PC-3 (cell line): Measurements from ENCODE around the gene HSD17B11. TPM values are rescaled to one million over a fixed set of nuclear protein-coding genes. Genes with fewer than 3 reads are reported as not detected.

Source experiments
- ATAC-seq: fragments of 200-7000 bp; cut with Tn5 transposase; 2 replicates; pipeline ENCODE4 v1.9.1; 2020; ENCODE audit warnings: mild to moderate bottlenecking, moderate library complexity
- BruUV-seq: library from RNA; stranded (reverse); fragments of 400-500 nt; replicated peaks from 2 replicates; lab custom pipeline; 2021; lab: Mats Ljungman, UMichigan
- CTCF ChIA-PET: fragments of 300-600 bp; sonication (Branson Sonifier 250); formaldehyde crosslinking; loops from one replicate; lab custom pipeline; 2022; ENCODE audit warnings: antibody characterized with exemption; lab: Charles Lee
- POLR2A ChIA-PET: fragments of 300-600 bp; sonication (Branson Sonifier 250); formaldehyde crosslinking; loops from one replicate; lab custom pipeline; 2022; ENCODE audit warnings: antibody characterized with exemption; ENCODE audit not compliant: unreplicated experiment; lab: Charles Lee
- DNase-seq: peaks from one replicate; pipeline ENCODE4 v3.0.0-alpha.2; 2015
- H2AFZ ChIP-seq: fragments of 300-600 bp; sonication (generic); 2 replicates; pipeline ENCODE4 v1.6.0; 2016; ENCODE audit warnings: antibody characterized with exemption, low read length
- H3F3A ChIP-seq: fragments of 300-600 bp; sonication (generic); one replicate; pipeline ENCODE4 v1.6.0; 2017; ENCODE audit warnings: antibody characterized with exemption, low read length, control low read depth, mild to moderate bottlenecking; ENCODE audit not compliant: unreplicated experiment
- H3K27ac ChIP-seq: fragments of 300-600 bp; sonication (generic); 2 replicates; pipeline ENCODE4 v1.5.1; 2016; ENCODE audit warnings: mild to moderate bottlenecking, low read length
- H3K27me3 ChIP-seq: fragments of 300-600 bp; sonication (generic); 2 replicates; pipeline ENCODE4 v1.6.1; 2016; ENCODE audit warnings: low read length, mixed read lengths
- H3K36me3 ChIP-seq: fragments of 300-600 bp; sonication (generic); 2 replicates; pipeline ENCODE4 v1.6.1; 2016; ENCODE audit warnings: low read depth, mixed run types, low read length, mixed read lengths
- H3K4me1 ChIP-seq: fragments of 300-600 bp; sonication (generic); 2 replicates; pipeline ENCODE4 v1.5.1; 2016; ENCODE audit warnings: low read length; ENCODE audit not compliant: insufficient read depth
- H3K4me2 ChIP-seq: fragments of 300-600 bp; sonication (generic); 2 replicates; pipeline ENCODE4 v1.6.0; 2016; ENCODE audit warnings: low read length
- H3K4me3 ChIP-seq: fragments of 300-600 bp; sonication (generic); 2 replicates; pipeline ENCODE4 v1.5.1; 2016; ENCODE audit warnings: mild to moderate bottlenecking, low read length, mixed read lengths
- H3K79me2 ChIP-seq: fragments of 300-600 bp; sonication (generic); 2 replicates; pipeline ENCODE4 v1.6.1; 2017; ENCODE audit warnings: low read length, mixed read lengths
- H3K9ac ChIP-seq: fragments of 300-600 bp; sonication (generic); 2 replicates; pipeline ENCODE4 v1.6.0; 2016; ENCODE audit warnings: mild to moderate bottlenecking, low read length
- H3K9me2 ChIP-seq: fragments of 300-600 bp; sonication (generic); replicated peaks from 2 replicates; pipeline ENCODE4 v1.6.1; 2016; ENCODE audit warnings: mixed run types, low read length, mixed read lengths
- H3K9me3 ChIP-seq: fragments of 300-600 bp; sonication (generic); 2 replicates; pipeline ENCODE4 v1.6.1; 2016; ENCODE audit warnings: low read length, mixed read lengths
- H4K20me1 ChIP-seq: fragments of 300-600 bp; sonication (generic); 2 replicates; pipeline ENCODE4 v1.6.1; 2016; ENCODE audit warnings: low read length, mixed read lengths
- CTCF ChIP-seq: fragments of 300-600 bp; sonication (generic); conservative IDR thresholded peaks from 2 replicates; pipeline ENCODE4 v1.5.1; 2017; ENCODE audit warnings: antibody characterized with exemption, low read depth, mild to moderate bottlenecking, low read length
- EZH2 ChIP-seq: fragments of 300-600 bp; sonication (generic); IDR thresholded peaks from one replicate; pipeline ENCODE4 v1.6.1; 2017; ENCODE audit warnings: antibody characterized with exemption, mild to moderate bottlenecking, low read length; ENCODE audit not compliant: unreplicated experiment
- EZH2phosphoT487 ChIP-seq: fragments of 300-600 bp; sonication (generic); IDR thresholded peaks from 2 replicates; pipeline ENCODE4 v1.6.1; 2018; ENCODE audit warnings: mild to moderate bottlenecking, antibody characterized with exemption, low read length, borderline replicate concordance
- intact Hi-C: fragments of 100-400 bp; cut with micrococcal nuclease; formaldehyde crosslinking; loops from 2 replicates; pipeline ENCODE4 v1.9.0; 2023
- total RNA-seq: library from RNA; depleted of rRNA; stranded (reverse); fragments of >200 nt; gene quantifications from 2 replicates; pipeline ENCODE4 v1.2.3, GENCODE V29; 2014

The HSD17B11 gene
- total RNA-seq, 1 experiment from 2014 or later, result 4.7 TPM

- no peaks in the 10 kb centered on the region for H4K20me1 ChIP-seq
- H2AFZ ChIP-seq, result no peak overlapping the region
- no TSS peak for BruUV-seq
- H3K9me3 ChIP-seq, result no peaks in the 10 kb centered on the region
- intact Hi-C loops, result no loop called here
- no peak overlapping the region for H3K4me3 ChIP-seq
- no peaks in the 10 kb centered on the region for H3F3A ChIP-seq
- no peak overlapping the region for H3K4me2 ChIP-seq
- no peak overlapping the region for H3K27ac ChIP-seq
- H3K79me2 ChIP-seq, result no peaks in the 10 kb centered on the region
- H3K9me2 ChIP-seq, result no peaks in the 10 kb centered on the region
- H3K4me1 ChIP-seq, result no peaks in the 10 kb centered on the region
- no peaks in the 10 kb centered on the region for H3K36me3 ChIP-seq
- H3K9ac ChIP-seq, result no peak overlapping the region
- DNase-seq, result no peak
- CTCF ChIA-PET, result no interaction called here
- ATAC-seq, result no peak
- POLR2A ChIA-PET, result no interaction called here
- no peaks in the 10 kb centered on the region for H3K27me3 ChIP-seq
- TF ChIP-seq CTCF (no peak), EZH2 (no peak), EZH2phosphoT487 (no peak)
These were observed 79.3 kb downstream of the HSD17B11 start for GRCh38 chr4:87311684-87312083.

GRCh38 chr4:87310691-87311335, 80.2 kb downstream of the HSD17B11 start:
- H3K4me1 ChIP-seq, result peaks cover 6% of the 10 kb centered on the region
- no peaks in the 10 kb centered on the region for H3K79me2 ChIP-seq
- no peaks in the 10 kb centered on the region for H3K9me3 ChIP-seq
- TF ChIP-seq CTCF (no peak), EZH2phosphoT487 (no peak), EZH2 (no peak)
- no peaks in the 10 kb centered on the region for H3K36me3 ChIP-seq
- no peak overlapping the region for H3K27ac ChIP-seq
- no peaks in the 10 kb centered on the region for H3K27me3 ChIP-seq
- POLR2A ChIA-PET, result no interaction called here
- no peak overlapping the region for H3K9ac ChIP-seq
- H3F3A ChIP-seq, result no peaks in the 10 kb centered on the region
- ATAC-seq (no peak), DNase-seq (no peak)
- H3K9me2 ChIP-seq, result no peaks in the 10 kb centered on the region
- no peak overlapping the region for H3K4me2 ChIP-seq
- no peak overlapping the region for H2AFZ ChIP-seq
- intact Hi-C loops, result no loop called here
- BruUV-seq, result no TSS peak
- H4K20me1 ChIP-seq, result no peaks in the 10 kb centered on the region
- CTCF ChIA-PET, result no interaction called here
- H3K4me3 ChIP-seq, result no peak overlapping the region

GRCh38 chr4:87309625-87310024, 81.4 kb downstream of the HSD17B11 start:
- Histone ChIP-seq H3K9ac (no peak overlapping the region), H3K4me2 (no peak overlapping the region), H3K4me1 (peaks cover 8% of the 10 kb centered on the region), H3K27ac (no peak overlapping the region), H3K36me3 (no peaks in the 10 kb centered on the region), H3K79me2 (no peaks in the 10 kb centered on the region), H2AFZ (no peak overlapping the region), H3K9me2 (no peaks in the 10 kb centered on the region), H3F3A (no peaks in the 10 kb centered on the region), H4K20me1 (no peaks in the 10 kb centered on the region), H3K9me3 (no peaks in the 10 kb centered on the region), H3K27me3 (no peaks in the 10 kb centered on the region), H3K4me3 (no peak overlapping the region)
- ATAC-seq, result no peak
- POLR2A ChIA-PET, result no interaction called here
- no peak for DNase-seq
- intact Hi-C loops, result loop anchor here (5.0 kb wide), 1 partner anchor 37 kb away; no protein-coding TSS in a partner anchor
- no peak for TF ChIP-seq CTCF
- TF ChIP-seq EZH2phosphoT487, result no peak
- TF ChIP-seq EZH2, result no peak
- BruUV-seq, result no TSS peak
- CTCF ChIA-PET, result no interaction called here
